BE2C (cell line): Measurements from ENCODE around the gene ASCC1.

Experiments
- DNase-seq: peaks from one replicate; pipeline ENCODE4 v3.0.0-alpha.2; 2020
- H3K27me3 ChIP-seq: fragments of 250-450 bp; sonication (Bioruptor Pico); 2 replicates; pipeline ENCODE4 v1.5.1; 2020; ENCODE audit warnings: mild to moderate bottlenecking
- H3K36me3 ChIP-seq: fragments of 250-450 bp; sonication (Bioruptor Pico); 2 replicates; pipeline ENCODE4 v1.5.1; 2020; ENCODE audit warnings: mild to moderate bottlenecking
- H3K4me1 ChIP-seq: fragments of 250-450 bp; sonication (Bioruptor Pico); 2 replicates; pipeline ENCODE4 v1.5.1; 2020
- H3K4me3 ChIP-seq: 2 replicates; pipeline ENCODE4 v1.5.1; 2011; ENCODE audit warnings: low read depth, low read length
- H3K9me3 ChIP-seq: fragments of 250-450 bp; sonication (Bioruptor Pico); 2 replicates; pipeline ENCODE4 v1.5.1; 2020
- CTCF ChIP-seq: IDR thresholded peaks from 2 replicates; pipeline ENCODE4 v1.5.1; 2012; ENCODE audit warnings: mild to moderate bottlenecking, low read depth, low read length

ASCC1 gene

GRCh38 chr10:72069751-72070526, 146.1 kb downstream of the ASCC1 start:
- Histone ChIP-seq H3K36me3 (no peaks in the 10 kb centered on the region), H3K4me3 (no peak overlapping the region), H3K9me3 (no peaks in the 10 kb centered on the region), H3K4me1 (peaks cover 10% of the 10 kb centered on the region), H3K27me3 (no peaks in the 10 kb centered on the region)
- TF ChIP-seq CTCF: peak; percentile 48
- DNase-seq: no peak

- TF ChIP-seq CTCF: no peak
- H3K4me3 ChIP-seq: no peak overlapping the region
- no peak for DNase-seq
- H3K36me3 ChIP-seq: no peaks in the 10 kb centered on the region
- no peaks in the 10 kb centered on the region for H3K27me3 ChIP-seq
- peaks cover 10% of the 10 kb centered on the region for H3K4me1 ChIP-seq
- no peaks in the 10 kb centered on the region for H3K9me3 ChIP-seq
Observed at GRCh38 chr10:72068901-72069446, 147.1 kb downstream of the ASCC1 start.

GRCh38 chr10:72068126-72068765, 147.8 kb downstream of the ASCC1 start:
- no peaks in the 10 kb centered on the region for H3K27me3 ChIP-seq
- peaks cover 10% of the 10 kb centered on the region for H3K4me1 ChIP-seq
- H3K4me3 ChIP-seq: no peak overlapping the region
- H3K9me3 ChIP-seq: no peaks in the 10 kb centered on the region
- DNase-seq: no peak
- H3K36me3 ChIP-seq: no peaks in the 10 kb centered on the region
- TF ChIP-seq CTCF: no peak

- Histone ChIP-seq H3K4me3 (no peak overlapping the region), H3K27me3 (no peaks in the 10 kb centered on the region), H3K9me3 (no peaks in the 10 kb centered on the region), H3K36me3 (no peaks in the 10 kb centered on the region), H3K4me1 (peaks cover 10% of the 10 kb centered on the region)
- TF ChIP-seq CTCF: no peak
- no peak for DNase-seq
Observed at GRCh38 chr10:72067463-72068125, 148.5 kb downstream of the ASCC1 start.

GRCh38 chr10:72066318-72067284, 149.5 kb downstream of the ASCC1 start:
- DNase-seq: no peak
- TF ChIP-seq CTCF: no peak
- no peaks in the 10 kb centered on the region for H3K36me3 ChIP-seq
- H3K4me1 ChIP-seq: peaks cover 10% of the 10 kb centered on the region
- H3K27me3 ChIP-seq: no peaks in the 10 kb centered on the region
- no peaks in the 10 kb centered on the region for H3K9me3 ChIP-seq
- no peak overlapping the region for H3K4me3 ChIP-seq
